Esophagus muscularis mucosa (tissue), 4 donors: ENCODE measurements around the gene TTYH2.

Source experiments
- CTCF ChIP-seq, 3 experiments: fragments of 200-600 bp in 2 of 3; fragments of 450-650 bp in 1 of 3; sonication (generic) in 2 of 3; IDR thresholded peaks; one replicate each; pipeline ENCODE4 v1.5.1; 2017 to 2019; ENCODE audit warnings: antibody characterized with exemption in 3 of 3, mild to moderate bottlenecking in 2 of 3, moderate library complexity in 1 of 3
- EP300 ChIP-seq: sonication (generic); formaldehyde crosslinking; IDR thresholded peaks from one replicate; pipeline ENCODE4 v1.6.1; 2017; ENCODE audit warnings: antibody characterized with exemption
- POLR2A ChIP-seq: fragments of 450-650 bp; IDR thresholded peaks from one replicate; pipeline ENCODE4 v1.6.1; 2017; ENCODE audit warnings: antibody characterized with exemption, moderate library complexity, mild to moderate bottlenecking, low read depth

- TF ChIP-seq CTCF (IDR thresholded peaks at IDR 0.05) (no peak), EP300 (no peak), POLR2A (no peak)
Measured at GRCh38 chr17:74180336-74180735, 33.0 kb upstream of the TTYH2 start.
